OCI-LY3 (cell line): ENCODE data around the gene PITPNC1.

Source experiments
- CTCF ChIP-seq: fragments of 200-600, 300-600 bp; sonication (generic); IDR thresholded peaks from 2 replicates; pipeline ENCODE4 v1.5.1; 2014; ENCODE audit warnings: antibody characterized with exemption, low read length, low read depth
- EZH2phosphoT487 ChIP-seq: fragments of 200-600 bp; shearing (Covaris generic); IDR thresholded peaks from 2 replicates; pipeline ENCODE4 v1.6.1; 2018; ENCODE audit warnings: antibody characterized with exemption, mixed run types, low read depth

GRCh38 chr17:67500677-67501300 is 123.7 kb downstream of the PITPNC1 start:
- TF ChIP-seq CTCF (no peak), EZH2phosphoT487 (no peak)
